Gastroesophageal sphincter (tissue), 4 donors: Measurements from ENCODE around the gene IFNA5. TPM values are rescaled to one million over a fixed set of nuclear protein-coding genes. Genes with fewer than 3 reads are reported as not detected.

Source experiments
- ATAC-seq: fragments of 150-250 bp; one replicate; pipeline ENCODE4 v1.9.1; 2016; ENCODE audit warnings: mild to moderate bottlenecking, moderate library complexity
- H3K27ac ChIP-seq, 4 donors: fragments of 200-600 bp; sonication (generic) in 3 of 4; 1 replicate in 3 of 4; 2 replicates in 1 of 4; pipeline ENCODE4 v1.5.1; 2016 to 2019
- H3K27me3 ChIP-seq: fragments of 200-600 bp; sonication (generic); one replicate; pipeline ENCODE4 v1.5.1; 2019
- H3K36me3 ChIP-seq, 2 donors: fragments of 200-600 bp; sonication (generic); one replicate each; pipeline ENCODE4 v1.5.1; 2019; ENCODE audit warnings: control low read depth in 1 of 2
- H3K4me1 ChIP-seq, 3 donors: fragments of 200-600 bp; sonication (generic); 1 replicate in 2 of 3; 2 replicates in 1 of 3; pipeline ENCODE4 v1.5.1; 2016 to 2019; ENCODE audit warnings: control low read depth in 2 of 3
- H3K4me3 ChIP-seq, 2 donors: fragments of 200-600 bp; sonication (generic); one replicate each; pipeline ENCODE4 v1.5.1; 2019; ENCODE audit warnings: mild to moderate bottlenecking in 1 of 2, moderate library complexity in 1 of 2
- H3K9me3 ChIP-seq, 3 donors: fragments of 200-600 bp; sonication (generic); one replicate each; pipeline ENCODE4 v1.5.1; 2017 to 2019; ENCODE audit warnings: control low read depth in 2 of 3
- CTCF ChIP-seq, 4 experiments: fragments of 200-600 bp in 2 of 4; fragments of 450-650 bp in 2 of 4; sonication (generic) in 1 of 4; IDR thresholded peaks; one replicate each; pipeline ENCODE4 v1.5.1; 2017 to 2019; ENCODE audit warnings: antibody characterized with exemption in 4 of 4, mild to moderate bottlenecking in 2 of 4, moderate library complexity in 2 of 4
- EP300 ChIP-seq: sonication (generic); formaldehyde crosslinking; IDR thresholded peaks from one replicate; pipeline ENCODE4 v1.6.1; 2017; ENCODE audit warnings: antibody characterized with exemption, mild to moderate bottlenecking
- POLR2A ChIP-seq, 2 donors: fragments of 450-650 bp; IDR thresholded peaks; one replicate each; pipeline ENCODE4 v1.6.1; 2017; ENCODE audit warnings: antibody characterized with exemption in 2 of 2, mild to moderate bottlenecking in 2 of 2, moderate library complexity in 1 of 2
- POLR2AphosphoS5 ChIP-seq: sonication (generic); formaldehyde crosslinking; IDR thresholded peaks from one replicate; pipeline ENCODE4 v1.6.1; 2017; ENCODE audit warnings: antibody characterized with exemption
- WGBS, 2 donors: methylation state at CpG; one replicate each; pipeline ENCODE4 v1.1.5; 2018; ENCODE audit warnings: low coverage in 1 of 2; 5-methylcytosine and 5-hydroxymethylcytosine counted together
- total RNA-seq, 4 donors: library from RNA; depleted of rRNA; stranded (reverse); fragments of >200 nt; gene quantifications; one replicate each; pipeline ENCODE4 v1.1.0, GENCODE V29; 2016

IFNA5 gene
- total RNA-seq: not detected

- 65 to 76% methylated on average over 2 of the region's 2 CpGs for WGBS, 2 donors
- no peaks in the 10 kb centered on the region for H3K27me3 ChIP-seq
Measured at GRCh38 chr9:21305213-21305612, at the start of gene IFNA5. Gene IFNA5 (minus strand): TSS chr9:21305313. CDS start chr9:21305256, 57 bp downstream.

GRCh38 chr9:21350787-21351186 is 45.7 kb upstream of the IFNA5 start, which contains the start of gene IFNA6:
Gene IFNA6 (minus strand): TSS chr9:21350887. CDS start chr9:21350887, 0 bp downstream.
- H3K4me1 ChIP-seq: no peaks in the 10 kb centered on the region
- TF ChIP-seq POLR2A (IDR thresholded peaks at IDR 0.05) (no peak), POLR2AphosphoS5 (no peak), EP300 (no peak), CTCF (IDR thresholded peaks at IDR 0.05) (no peak)
- no peaks in the 10 kb centered on the region for H3K36me3 ChIP-seq
- no peaks in the 10 kb centered on the region for H3K27me3 ChIP-seq
- no peak within 1 kb of the TSS for H3K27ac ChIP-seq
- H3K4me3 ChIP-seq: no peak within 1 kb of the TSS
- ATAC-seq: no peak
- H3K9me3 ChIP-seq: no peaks in the 10 kb centered on the region
- WGBS, 2 donors: 64 to 80% methylated on average over 1 of the region's 1 CpG

More at GRCh38 chr9:21305213-21305612, at the start of gene IFNA5:
- H3K27ac ChIP-seq: no peak within 1 kb of the TSS
- no peaks in the 10 kb centered on the region for H3K36me3 ChIP-seq
- no peaks in the 10 kb centered on the region for H3K4me1 ChIP-seq
- no peaks in the 10 kb centered on the region for H3K9me3 ChIP-seq
- TF ChIP-seq POLR2AphosphoS5 (no peak), CTCF (IDR thresholded peaks at IDR 0.05) (no peak), POLR2A (IDR thresholded peaks at IDR 0.05) (no peak), EP300 (no peak)
- H3K4me3 ChIP-seq: no peak within 1 kb of the TSS
- no peak for ATAC-seq

GRCh38 chr9:21348430-21348970 is 43.4 kb upstream of the IFNA5 start:
- H3K27ac ChIP-seq: no peak overlapping the region
- no peak overlapping the region for H3K4me3 ChIP-seq
- H3K27me3 ChIP-seq: no peaks in the 10 kb centered on the region
- no peak for ATAC-seq
- no peaks in the 10 kb centered on the region for H3K36me3 ChIP-seq
- 77 to 80% methylated on average over 3 of the region's 3 CpGs for WGBS, 2 donors
- no peaks in the 10 kb centered on the region for H3K9me3 ChIP-seq
- no peaks in the 10 kb centered on the region for H3K4me1 ChIP-seq
- TF ChIP-seq CTCF (IDR thresholded peaks at IDR 0.05): no peak
- no peak for TF ChIP-seq POLR2AphosphoS5
- TF ChIP-seq EP300: no peak
- no peak for TF ChIP-seq POLR2A (IDR thresholded peaks at IDR 0.05)

GRCh38 chr9:21340735-21341134 is 35.6 kb upstream of the IFNA5 start:
- no peaks in the 10 kb centered on the region for H3K36me3 ChIP-seq
- no peak for ATAC-seq
- peaks cover 0 to 3% (median 0%) of the 10 kb centered on the region in 3 donors for H3K4me1 ChIP-seq
- no peak overlapping the region for H3K4me3 ChIP-seq
- TF ChIP-seq CTCF (IDR thresholded peaks at IDR 0.05) (no peak), POLR2AphosphoS5 (no peak), POLR2A (IDR thresholded peaks at IDR 0.05) (no peak), EP300 (no peak)
- no peaks in the 10 kb centered on the region for H3K27me3 ChIP-seq
- 84 to 94% methylated on average over 4 of the region's 4 CpGs for WGBS, 2 donors
- no peaks in the 10 kb centered on the region for H3K9me3 ChIP-seq
- no peak overlapping the region for H3K27ac ChIP-seq

GRCh38 chr9:21336457-21336856 is 31.3 kb upstream of the IFNA5 start:
- Histone ChIP-seq H3K36me3 (no peaks in the 10 kb centered on the region), H3K27me3 (no peaks in the 10 kb centered on the region), H3K4me3 (no peak overlapping the region), H3K27ac (no peak overlapping the region), H3K4me1 (peaks cover 18 to 34% (median 26%) of the 10 kb centered on the region in 3 donors), H3K9me3 (no peaks in the 10 kb centered on the region)
- no peak for ATAC-seq
- no peak for TF ChIP-seq POLR2AphosphoS5
- no peak for TF ChIP-seq EP300
- TF ChIP-seq CTCF (IDR thresholded peaks at IDR 0.05): no peak
